HepG2 (cell line): Measurements from ENCODE around the gene ANO6.

ENCODE experiments used
- CEBPB ChIP-seq: IDR thresholded peaks from 2 replicates; pipeline ENCODE4 v1.6.1; 2011; ENCODE audit warnings: low read depth, low read length, improper control_type of control experiment, borderline replicate concordance
- CREB3 ChIP-seq: sonication (generic); formaldehyde crosslinking; IDR thresholded peaks from 2 replicates; pipeline ENCODE4 v1.5.0; 2020; ENCODE audit warnings: missing genetic modification reagents
- CTCF ChIP-seq: sonication (generic); formaldehyde crosslinking; IDR thresholded peaks from 2 replicates; pipeline ENCODE4 v1.5.0; 2020; ENCODE audit warnings: mild to moderate bottlenecking, missing genetic modification reagents, moderate library complexity
- NONO ChIP-seq, 2 experiments: fragments of 450-650 bp in 1 of 2; sonication (generic) in 1 of 2; formaldehyde crosslinking in 1 of 2; IDR thresholded peaks in 1 of 2; conservative IDR thresholded peaks in 1 of 2; 2 replicates each; pipeline versions ENCODE4 v1.6.1 to v1.8.0; 2017 to 2022; ENCODE audit warnings: mild to moderate bottlenecking in 1 of 2, missing genetic modification reagents in 1 of 2, moderate library complexity in 1 of 2
- NR0B2 ChIP-seq: sonication (generic); formaldehyde crosslinking; IDR thresholded peaks from 2 replicates; pipeline ENCODE4 v1.4.0; 2020; ENCODE audit warnings: mild to moderate bottlenecking, missing genetic modification reagents
- PBX3 ChIP-seq: sonication (generic); formaldehyde crosslinking; IDR thresholded peaks from 2 replicates; pipeline ENCODE4 v1.8.1; 2023; ENCODE audit warnings: missing genetic modification reagents, inconsistent platforms, borderline replicate concordance
- POLR2A ChIP-seq, 2 experiments: IDR thresholded peaks; 2 replicates each; pipeline ENCODE4 v1.6.1; 2011; ENCODE audit warnings: low read depth in 2 of 2, low read length in 2 of 2, mild to moderate bottlenecking in 1 of 2, moderate library complexity in 1 of 2; ENCODE audit not compliant: insufficient read depth in 1 of 2
- POLR2G ChIP-seq: fragments of 200-400 bp; formaldehyde crosslinking; IDR thresholded peaks from 2 replicates; pipeline ENCODE4 v1.6.1; 2018; ENCODE audit warnings: mild to moderate bottlenecking, low read depth, low read length, moderate library complexity
- REST ChIP-seq, 2 experiments: IDR thresholded peaks; 2 replicates each; pipeline ENCODE4 v1.6.1; 2011 to 2012; ENCODE audit warnings: low read length in 2 of 2, borderline replicate concordance in 1 of 2, low read depth in 1 of 2, mild to moderate bottlenecking in 1 of 2, moderate library complexity in 1 of 2
- RFX5 ChIP-seq: IDR thresholded peaks from 2 replicates; pipeline ENCODE4 v1.6.1; 2011; ENCODE audit warnings: low read depth, low read length, improper control_type of control experiment
- ZEB1 ChIP-seq: IDR thresholded peaks from 2 replicates; pipeline ENCODE4 v1.6.1; 2012; ENCODE audit warnings: mild to moderate bottlenecking, low read depth, inconsistent platforms; ENCODE audit not compliant: insufficient replicate concordance
- ZFX ChIP-seq: sonication (generic); formaldehyde crosslinking; IDR thresholded peaks from 2 replicates; pipeline ENCODE4 v1.4.0; 2020; ENCODE audit warnings: mild to moderate bottlenecking, low read depth, missing genetic modification reagents, moderate library complexity
- ZNF329 ChIP-seq: sonication (generic); formaldehyde crosslinking; IDR thresholded peaks from 2 replicates; pipeline ENCODE4 v1.9.0; 2021; ENCODE audit warnings: low read depth, mild to moderate bottlenecking, missing genetic modification reagents
- ZNF547 ChIP-seq: sonication (generic); formaldehyde crosslinking; IDR thresholded peaks from 2 replicates; pipeline ENCODE4 v1.5.1; 2020; ENCODE audit warnings: mild to moderate bottlenecking, missing genetic modification reagents

GRCh38 chr12:45220969-45221368, 5.1 kb downstream of the ANO6 start:
- TF ChIP-seq ZNF329 (CRISPR knock-in tag) (no peak), POLR2G (no peak), CREB3 (CRISPR knock-in tag) (no peak), PBX3 (CRISPR knock-in tag) (no peak), CTCF (CRISPR knock-in tag) (no peak), REST (IDR thresholded peaks at IDR 0.05; ENCODE audit: borderline replicate concordance in 1 of 2, low read depth in 1 of 2, low read length in 2 of 2) (no peak), POLR2A (IDR thresholded peaks at IDR 0.05; ENCODE audit: insufficient read depth in 1 of 2, low read depth in 2 of 2, low read length in 2 of 2) (no peak), NR0B2 (CRISPR knock-in tag) (no peak), NONO (IDR thresholded peaks at IDR 0.05) (no peak), NONO (CRISPR knock-in tag; conservative IDR thresholded peaks at IDR 0.05) (no peak), ZNF547 (CRISPR knock-in tag) (no peak), RFX5 (no peak), ZFX (CRISPR knock-in tag) (no peak), CEBPB (no peak), ZEB1 (no peak)
